CD4-positive, alpha-beta T cell (primary cell): ENCODE data around the gene ACADVL. TPM values are rescaled to one million over a fixed set of nuclear protein-coding genes. Genes with fewer than 3 reads are reported as not detected.

Experiments
- ATAC-seq: fragments of 200-7000 bp; cut with Tn5 transposase; one replicate; pipeline ENCODE4 v1.10.0; 2022; ENCODE audit warnings: mild to moderate bottlenecking; ENCODE audit not compliant: poor library complexity
- CTCF ChIA-PET: fragments of 350-600 bp; sonication (Branson Sonifier 250); formaldehyde crosslinking; loops from one replicate; lab custom pipeline; 2021; ENCODE audit warnings: antibody characterized with exemption, inconsistent platforms; lab: Charles Lee
- POLR2A ChIA-PET: fragments of 350-600 bp; sonication (Branson Sonifier 250); formaldehyde crosslinking; loops from one replicate; lab custom pipeline; 2021; ENCODE audit warnings: antibody characterized with exemption, inconsistent platforms; lab: Charles Lee
- DNase-seq, 14 experiments: peaks; one replicate each; pipeline ENCODE4 v3.0.0-alpha.2; 2013 to 2020; ENCODE audit warnings: mixed read lengths in 2 of 14
- H3K27ac ChIP-seq, 2 donors: one replicate each; pipeline versions ENCODE4 v1.5.1 to v1.7.0; 2013; ENCODE audit warnings: low read length in 2 of 2, low read depth in 1 of 2, mild to moderate bottlenecking in 1 of 2
- H3K27me3 ChIP-seq, 2 experiments: 1 replicate in 1 of 2; 2 replicates in 1 of 2; pipeline versions ENCODE4 v1.6.1 to v1.7.0; 2013; ENCODE audit warnings: low read length in 2 of 2, control low read depth in 1 of 2, mild to moderate bottlenecking in 1 of 2, moderate library complexity in 1 of 2; ENCODE audit not compliant: insufficient read depth in 2 of 2, control insufficient read depth in 1 of 2
- H3K36me3 ChIP-seq: one replicate; pipeline ENCODE4 v1.6.1; 2013; ENCODE audit warnings: low read length, control low read depth; ENCODE audit not compliant: insufficient read depth
- H3K4me1 ChIP-seq: one replicate; pipeline ENCODE4 v1.6.1; 2013; ENCODE audit warnings: low read length, control low read depth; ENCODE audit not compliant: insufficient read depth
- H3K4me3 ChIP-seq: one replicate; pipeline ENCODE4 v1.5.1; 2013; ENCODE audit warnings: mild to moderate bottlenecking, low read length, moderate library complexity
- H3K9me3 ChIP-seq, 2 experiments: 1 replicate in 1 of 2; 2 replicates in 1 of 2; pipeline versions ENCODE4 v1.6.1 to v1.7.0; 2013; ENCODE audit warnings: low read length in 2 of 2, mild to moderate bottlenecking in 2 of 2, control low read depth in 1 of 2, moderate library complexity in 1 of 2; ENCODE audit not compliant: control insufficient read depth in 1 of 2, insufficient read depth in 1 of 2
- H3K27ac Mint-ChIP-seq: one replicate; pipeline ENCODE4 v1.8.0; 2020; ENCODE audit warnings: mixed read lengths
- H3K27me3 Mint-ChIP-seq: one replicate; pipeline ENCODE4 v1.8.0; 2021; ENCODE audit warnings: mixed read lengths
- H3K36me3 Mint-ChIP-seq: one replicate; pipeline ENCODE4 v1.8.0; 2021; ENCODE audit warnings: low read depth, mixed read lengths
- H3K4me1 Mint-ChIP-seq: one replicate; pipeline ENCODE4 v1.8.0; 2021; ENCODE audit warnings: low read depth, mixed read lengths
- H3K4me3 Mint-ChIP-seq: one replicate; pipeline ENCODE4 v1.8.0; 2020; ENCODE audit warnings: mild to moderate bottlenecking, mixed read lengths
- H3K9me3 Mint-ChIP-seq: one replicate; pipeline ENCODE4 v1.8.0; 2020; ENCODE audit warnings: mixed read lengths
- intact Hi-C, 2 experiments: fragments of 100-400 bp; cut with DNase I in 1 of 2; cut with micrococcal nuclease in 1 of 2; formaldehyde crosslinking; loops; one replicate each; pipeline versions ENCODE4 v1.15.1 to v1.9.0; 2023 to 2025; cut with DNase I, micrococcal nuclease
- total RNA-seq, 174 experiments: library from RNA in 2 of 174; stranded (reverse) in 2 of 174; gene quantifications; one replicate each; pipeline ENCODE4 v1.2.3 and lab custom pipeline; 2021 to 2026
- TF ChIP-seq, protein P1 (sequence below): fragments of 200-600 bp; IDR thresholded peaks from one replicate; pipeline ENCODE4 v1.8.0; 2022; ENCODE audit warnings: antibody characterized with exemption, mild to moderate bottlenecking

Gene ACADVL
- total RNA-seq, 2 experiments from 2014 or later = 237 to 257 TPM

DNA sequence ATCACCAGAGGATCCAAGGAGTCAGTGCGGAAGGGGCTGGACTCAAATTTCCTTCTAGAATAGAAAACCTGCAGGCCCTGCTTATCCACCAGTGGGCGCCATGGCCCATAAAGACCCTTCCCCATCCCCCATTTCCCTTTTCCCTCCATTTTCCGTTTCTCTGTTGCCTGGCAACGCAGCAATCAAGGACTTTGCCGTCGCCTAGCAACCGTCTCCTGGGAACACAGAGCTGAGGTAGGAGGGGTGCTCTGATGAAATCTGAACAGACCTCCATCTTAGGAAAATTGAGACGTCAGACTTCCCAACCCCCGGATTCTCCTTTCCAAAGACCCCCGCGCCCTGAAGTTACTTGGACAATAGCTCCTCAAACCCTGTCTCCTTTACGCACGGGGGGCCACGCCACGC is 5.8 kb upstream of the ACADVL start:
- DNase-seq (peak in 8 of 14 experiments; percentile 59 to 96 (median 76)), ATAC-seq (peak; percentile 2)
- peaks cover 64% of the 10 kb centered on the region for H3K4me1 ChIP-seq
- peaks cover 65% of the 10 kb centered on the region for H3K4me1 Mint-ChIP-seq
- H3K36me3 Mint-ChIP-seq = no peaks in the 10 kb centered on the region
- H3K4me3 Mint-ChIP-seq = peak overlapping the region; percentile 93
- no peaks in the 10 kb centered on the region for H3K9me3 ChIP-seq
- H3K9me3 Mint-ChIP-seq = no peaks in the 10 kb centered on the region
- ChIA-PET CTCF (interaction anchor here (0.8 to 2.7 kb wide), 9 partner anchors 9 to 219 kb away, joined by 3 to 13 read pairs (median 4); partner anchors contain the start of genes CTDNEP1, DVL2, ELP5 and GABARAP), POLR2A (interaction anchor here (0.7 to 13.1 kb wide), 8 partner anchors 9 to 1075 kb away, joined by 3 to 234 read pairs (median 5); partner anchors contain the start of genes ACAP1, CTDNEP1, DVL2 and ELP5)
- peak overlapping the region; percentile 93 for H3K27ac Mint-ChIP-seq
- TF ChIP-seq, protein P1, sequence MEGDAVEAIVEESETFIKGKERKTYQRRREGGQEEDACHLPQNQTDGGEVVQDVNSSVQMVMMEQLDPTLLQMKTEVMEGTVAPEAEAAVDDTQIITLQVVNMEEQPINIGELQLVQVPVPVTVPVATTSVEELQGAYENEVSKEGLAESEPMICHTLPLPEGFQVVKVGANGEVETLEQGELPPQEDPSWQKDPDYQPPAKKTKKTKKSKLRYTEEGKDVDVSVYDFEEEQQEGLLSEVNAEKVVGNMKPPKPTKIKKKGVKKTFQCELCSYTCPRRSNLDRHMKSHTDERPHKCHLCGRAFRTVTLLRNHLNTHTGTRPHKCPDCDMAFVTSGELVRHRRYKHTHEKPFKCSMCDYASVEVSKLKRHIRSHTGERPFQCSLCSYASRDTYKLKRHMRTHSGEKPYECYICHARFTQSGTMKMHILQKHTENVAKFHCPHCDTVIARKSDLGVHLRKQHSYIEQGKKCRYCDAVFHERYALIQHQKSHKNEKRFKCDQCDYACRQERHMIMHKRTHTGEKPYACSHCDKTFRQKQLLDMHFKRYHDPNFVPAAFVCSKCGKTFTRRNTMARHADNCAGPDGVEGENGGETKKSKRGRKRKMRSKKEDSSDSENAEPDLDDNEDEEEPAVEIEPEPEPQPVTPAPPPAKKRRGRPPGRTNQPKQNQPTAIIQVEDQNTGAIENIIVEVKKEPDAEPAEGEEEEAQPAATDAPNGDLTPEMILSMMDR = peak; percentile 30
- no peaks in the 10 kb centered on the region for H3K27me3 ChIP-seq
- intact Hi-C loops = loop anchor here (1.0 kb wide), 2 partner anchors 9 to 28 kb away; partner anchors contain the start of gene GABARAP (in 1 of the 2)
- peak overlapping the region; percentile 64 for H3K4me3 ChIP-seq
- H3K27ac ChIP-seq = peak overlapping the region; percentile 85 to 99
- no peaks in the 10 kb centered on the region for H3K36me3 ChIP-seq
- H3K27me3 Mint-ChIP-seq = peaks cover 5% of the 10 kb centered on the region

DNA sequence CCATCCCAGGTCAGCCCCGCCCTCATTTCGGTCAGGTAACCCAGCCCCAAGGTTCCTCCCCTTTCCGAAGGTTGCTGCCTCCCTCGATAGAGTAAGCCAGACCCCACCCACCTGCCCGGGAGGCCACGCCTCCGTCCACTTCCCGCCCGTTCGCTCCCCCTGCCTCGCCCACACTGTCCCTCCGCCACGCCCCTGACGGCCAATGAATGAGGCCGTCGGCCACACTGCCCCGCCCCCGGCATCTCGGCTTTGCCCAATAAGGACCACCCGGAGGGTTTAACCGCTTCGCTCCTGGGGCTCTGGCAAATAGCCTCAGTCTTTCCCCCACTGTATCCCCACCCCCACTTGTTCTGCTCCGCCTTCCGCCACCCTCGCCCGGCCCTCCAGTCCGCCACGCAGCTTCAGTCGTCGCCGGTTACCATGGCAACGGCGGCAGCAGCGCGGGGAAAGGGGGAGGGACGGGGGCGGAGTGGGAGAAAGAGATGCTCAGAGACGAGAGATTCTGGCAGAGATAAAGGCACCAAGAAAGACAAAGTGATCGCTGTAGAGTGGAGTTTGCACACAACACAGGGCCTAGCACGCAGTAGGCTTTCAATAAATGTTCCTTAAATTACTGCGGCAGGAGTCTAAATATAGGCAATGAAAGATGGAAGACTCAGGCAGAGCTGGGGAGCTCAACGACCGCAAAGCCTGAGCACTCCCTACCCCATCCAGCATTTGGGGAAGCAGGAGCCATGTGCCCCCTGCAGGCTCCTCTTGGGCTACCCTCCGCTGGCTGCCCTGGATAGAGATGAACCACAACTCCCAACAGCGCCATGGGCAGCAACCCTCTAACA is 5.2 kb upstream of the ACADVL start:
- TF ChIP-seq, protein P1 = peak; percentile 56
- peak overlapping the region; percentile 64 for H3K4me3 ChIP-seq

DNA sequence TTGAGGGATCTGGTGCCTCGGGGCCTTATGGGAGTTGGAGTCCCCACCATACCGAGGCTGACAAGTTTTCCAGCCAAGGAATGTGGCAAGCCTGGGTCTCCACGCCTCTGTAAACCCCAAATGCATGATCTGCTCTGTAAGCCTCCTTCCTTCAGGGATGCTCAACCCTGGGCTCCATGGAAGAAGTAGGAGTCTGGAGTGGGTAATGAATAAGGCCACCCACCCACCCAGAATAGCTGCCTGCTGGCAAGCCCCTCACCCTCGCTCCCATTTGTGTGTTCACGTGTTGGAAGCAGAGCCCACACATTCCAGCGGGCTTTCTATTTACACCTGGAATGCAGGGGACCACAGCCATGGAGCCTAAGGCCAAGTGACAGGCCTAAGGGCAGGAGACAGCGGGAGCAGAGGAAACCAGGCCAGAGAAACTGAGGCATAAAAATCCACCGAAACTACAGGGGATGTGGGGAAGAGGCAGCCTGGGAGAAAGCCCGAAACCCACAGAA is 4.6 kb upstream of the ACADVL start:
- ChIA-PET POLR2A (interaction anchor here (0.9 to 13.1 kb wide), 6 partner anchors 10 to 471 kb away, joined by 3 to 234 read pairs (median 5); partner anchors contain the start of genes CTDNEP1, DVL2, ELP5 and GABARAP), CTCF (interaction anchor here (1.0 to 2.7 kb wide), 6 partner anchors 10 to 217 kb away, joined by 3 to 13 read pairs (median 4); partner anchors contain the start of genes CTDNEP1, DVL2 and ELP5)
- Mint-ChIP-seq H3K36me3 (no peaks in the 10 kb centered on the region), H3K9me3 (no peaks in the 10 kb centered on the region), H3K4me1 (peaks cover 70% of the 10 kb centered on the region), H3K27ac (peak overlapping the region; percentile 93), H3K27me3 (peaks cover 5% of the 10 kb centered on the region), H3K4me3 (peak overlapping the region; percentile 93)
- H3K36me3 ChIP-seq = no peaks in the 10 kb centered on the region
- ATAC-seq (no peak), DNase-seq (no peak)
- H3K4me1 ChIP-seq = peaks cover 75% of the 10 kb centered on the region
- H3K27ac ChIP-seq = peak overlapping the region; percentile 85 to 99
- no peaks in the 10 kb centered on the region for H3K27me3 ChIP-seq
- TF ChIP-seq, protein P1 = peak; percentile 0
- intact Hi-C loops = loop anchor here in 1 of 2 experiments (5.0 kb wide), 1 partner anchor 37 kb away; the partner anchor contains the start of genes CTDNEP1 and ELP5
- H3K9me3 ChIP-seq = no peaks in the 10 kb centered on the region
- H3K4me3 ChIP-seq = peak overlapping the region; percentile 64

More for the DNA sequence above, 5.2 kb upstream of the ACADVL start:
- Histone ChIP-seq H3K27me3 (no peaks in the 10 kb centered on the region), H3K27ac (peak overlapping the region; percentile 85 to 99), H3K36me3 (no peaks in the 10 kb centered on the region), H3K9me3 (no peaks in the 10 kb centered on the region), H3K4me1 (peaks cover 70% of the 10 kb centered on the region)
- ATAC-seq (peak; percentile 72), DNase-seq (peak; percentile 97 to 100 (median 99))
- H3K4me1 Mint-ChIP-seq = peaks cover 70% of the 10 kb centered on the region
- ChIA-PET POLR2A (interaction anchor here (0.7 to 13.1 kb wide), 9 partner anchors 9 to 1074 kb away, joined by 3 to 234 read pairs (median 5); partner anchors contain the start of genes ACAP1, CTDNEP1, DVL2 and ELP5), CTCF (interaction anchor here (0.8 to 2.7 kb wide), 9 partner anchors 9 to 218 kb away, joined by 3 to 13 read pairs (median 4); partner anchors contain the start of genes CTDNEP1, DVL2, ELP5 and GABARAP)
- H3K27ac Mint-ChIP-seq = peak overlapping the region; percentile 93
- H3K4me3 Mint-ChIP-seq = peak overlapping the region; percentile 93
- intact Hi-C loops = loop anchor here (1.0 to 5.0 kb wide), 3 partner anchors 9 to 38 kb away; partner anchors contain the start of genes CTDNEP1 (in 1 of the 2), ELP5 (in 1 of the 2) and GABARAP (in 1 of the 2)
- H3K9me3 Mint-ChIP-seq = no peaks in the 10 kb centered on the region
- H3K27me3 Mint-ChIP-seq = peaks cover 5% of the 10 kb centered on the region
- H3K36me3 Mint-ChIP-seq = no peaks in the 10 kb centered on the region
